Neural progenitor cell (in vitro differentiated cells): ENCODE data around the gene REPS1.

Source experiments
- CTCF ChIP-seq: fragments of 200-600 bp; sonication (generic); IDR thresholded peaks from 2 replicates; pipeline ENCODE4 v1.5.1; 2017; ENCODE audit warnings: antibody characterized with exemption, mild to moderate bottlenecking
- EZH2phosphoT487 ChIP-seq: fragments of 200-600 bp; sonication (generic); IDR thresholded peaks from 2 replicates; pipeline ENCODE4 v1.6.1; 2017; ENCODE audit warnings: antibody characterized with exemption

GRCh38 chr6:138864343-138864890 lies 123.6 kb downstream of the REPS1 start:
- TF ChIP-seq CTCF (no peak), EZH2phosphoT487 (no peak)
